Measurements from ENCODE around the gene GMEB2. TPM values are rescaled to one million over a fixed set of nuclear protein-coding genes. Genes with fewer than 3 reads are reported as not detected.

The GMEB2 gene
- total RNA-seq, 1 experiment from 2014 or later, result 21.5 TPM

GRCh38 chr20:63625771-63626423 is 1.0 kb downstream of the GMEB2 start:
- H3K27ac Mint-ChIP-seq (ENCODE audit: unreplicated experiment), result peak overlapping the region; percentile 90
- DNase-seq, result peak; percentile 58 to 62
- Histone ChIP-seq H3K4me1 (peaks cover 18% of the 10 kb centered on the region), H3K36me3 (ENCODE audit: control insufficient read depth, insufficient read depth, low read length) (no peaks in the 10 kb centered on the region), H3K4me3 (ENCODE audit: low read depth, low read length) (peak overlapping the region; percentile 91), H3K27me3 (replicated peaks; ENCODE audit: control insufficient read depth, insufficient read depth, low read length) (no peaks in the 10 kb centered on the region), H3K9me3 (no peaks in the 10 kb centered on the region)
- no peaks in the 10 kb centered on the region for H3K9me3 Mint-ChIP-seq (ENCODE audit: unreplicated experiment)
- H3K27me3 Mint-ChIP-seq (ENCODE audit: insufficient read depth, unreplicated experiment), result no peaks in the 10 kb centered on the region
- ChIA-PET CTCF (interaction anchor here (2.6 kb wide), 1 partner anchor 16 kb away, joined by 19 read pairs; no protein-coding TSS in a partner anchor), POLR2A (no interaction called here)
- no TSS peak for BruUV-seq (replicated peaks)
- TF ChIP-seq, protein P1, sequence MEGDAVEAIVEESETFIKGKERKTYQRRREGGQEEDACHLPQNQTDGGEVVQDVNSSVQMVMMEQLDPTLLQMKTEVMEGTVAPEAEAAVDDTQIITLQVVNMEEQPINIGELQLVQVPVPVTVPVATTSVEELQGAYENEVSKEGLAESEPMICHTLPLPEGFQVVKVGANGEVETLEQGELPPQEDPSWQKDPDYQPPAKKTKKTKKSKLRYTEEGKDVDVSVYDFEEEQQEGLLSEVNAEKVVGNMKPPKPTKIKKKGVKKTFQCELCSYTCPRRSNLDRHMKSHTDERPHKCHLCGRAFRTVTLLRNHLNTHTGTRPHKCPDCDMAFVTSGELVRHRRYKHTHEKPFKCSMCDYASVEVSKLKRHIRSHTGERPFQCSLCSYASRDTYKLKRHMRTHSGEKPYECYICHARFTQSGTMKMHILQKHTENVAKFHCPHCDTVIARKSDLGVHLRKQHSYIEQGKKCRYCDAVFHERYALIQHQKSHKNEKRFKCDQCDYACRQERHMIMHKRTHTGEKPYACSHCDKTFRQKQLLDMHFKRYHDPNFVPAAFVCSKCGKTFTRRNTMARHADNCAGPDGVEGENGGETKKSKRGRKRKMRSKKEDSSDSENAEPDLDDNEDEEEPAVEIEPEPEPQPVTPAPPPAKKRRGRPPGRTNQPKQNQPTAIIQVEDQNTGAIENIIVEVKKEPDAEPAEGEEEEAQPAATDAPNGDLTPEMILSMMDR (IDR thresholded peaks at IDR 0.05; ENCODE audit: insufficient read depth in 1 of 2, low read depth in 1 of 2, low read length in 1 of 2, severe bottlenecking in 1 of 2, unreplicated experiment in 1 of 2), result no peak
- intact Hi-C loops (cut with micrococcal nuclease; ENCODE audit: unreplicated experiment), result loop anchor here (2.0 to 10.0 kb wide), 5 partner anchors 17 to 269 kb away; partner anchors contain the start of genes ABHD16B, DNAJC5, RTEL1 and TPD52L2
- H3K4me1 Mint-ChIP-seq (ENCODE audit: low read depth, unreplicated experiment), result peaks cover 25% of the 10 kb centered on the region
- H3K36me3 Mint-ChIP-seq (ENCODE audit: insufficient read depth, unreplicated experiment), result peaks cover 43% of the 10 kb centered on the region
- peak overlapping the region; percentile 80 for H3K4me3 Mint-ChIP-seq (ENCODE audit: unreplicated experiment)

- Histone ChIP-seq H3K4me1 (peaks cover 16% of the 10 kb centered on the region), H3K9me3 (no peaks in the 10 kb centered on the region), H3K36me3 (ENCODE audit: control insufficient read depth, insufficient read depth, low read length) (no peaks in the 10 kb centered on the region), H3K4me3 (ENCODE audit: low read depth, low read length) (no peak overlapping the region), H3K27me3 (replicated peaks; ENCODE audit: control insufficient read depth, insufficient read depth, low read length) (no peaks in the 10 kb centered on the region)
- POLR2A ChIA-PET, result interaction anchor here (0.6 to 1.0 kb wide), 5 partner anchors 82 to 438 kb away, joined by 3 to 5 read pairs (median 3); partner anchors contain the start of genes ARFRP1, TCEA2, TPD52L2 and ZGPAT
- Mint-ChIP-seq H3K27me3 (ENCODE audit: insufficient read depth, unreplicated experiment) (no peaks in the 10 kb centered on the region), H3K4me3 (ENCODE audit: unreplicated experiment) (no peak overlapping the region), H3K9me3 (ENCODE audit: unreplicated experiment) (no peaks in the 10 kb centered on the region), H3K4me1 (ENCODE audit: low read depth, unreplicated experiment) (peaks cover 25% of the 10 kb centered on the region), H3K27ac (ENCODE audit: unreplicated experiment) (peak overlapping the region; percentile 49), H3K36me3 (ENCODE audit: insufficient read depth, unreplicated experiment) (peaks cover 43% of the 10 kb centered on the region)
- peak; percentile 76 to 82 for DNase-seq
- no TSS peak for BruUV-seq (replicated peaks)
- TF ChIP-seq, protein P1 (IDR thresholded peaks at IDR 0.05; ENCODE audit: insufficient read depth in 1 of 2, low read depth in 1 of 2, low read length in 1 of 2, severe bottlenecking in 1 of 2, unreplicated experiment in 1 of 2), result peak in 1 of 2 experiments; percentile 14
- intact Hi-C loops (cut with micrococcal nuclease; ENCODE audit: unreplicated experiment), result loop anchor here (2.0 to 10.0 kb wide), 3 partner anchors 44 to 270 kb away; partner anchors contain the start of genes ABHD16B, DNAJC5 and TPD52L2
- CTCF ChIA-PET, result interaction anchor here (0.5 to 2.6 kb wide), 8 partner anchors 9 to 438 kb away, joined by 3 to 19 read pairs (median 3); partner anchors contain the start of gene TCEA2
Measured at GRCh38 chr20:63624486-63624885, 2.4 kb downstream of the GMEB2 start.

DNA sequence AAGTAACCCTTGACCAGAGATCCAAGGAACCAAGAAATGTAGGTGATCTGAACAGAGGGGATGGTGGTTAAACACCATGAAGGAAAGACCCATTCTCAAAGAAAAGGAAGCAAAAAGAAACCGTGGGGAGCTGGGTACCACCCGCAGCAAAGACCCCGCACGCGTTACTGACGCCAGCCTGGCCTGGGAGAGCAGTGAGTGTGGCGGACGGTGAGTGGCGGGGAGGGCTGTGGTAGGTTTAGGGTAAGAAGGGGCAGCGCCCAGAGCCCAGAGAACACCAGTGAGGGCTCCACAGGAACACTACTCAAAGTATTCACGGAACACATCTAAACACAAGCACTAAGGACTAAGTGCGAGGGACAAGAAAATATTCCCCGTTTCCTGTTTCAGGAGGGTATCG is 4.2 kb downstream of the GMEB2 start:
- Mint-ChIP-seq H3K36me3 (ENCODE audit: insufficient read depth, unreplicated experiment) (peaks cover 38% of the 10 kb centered on the region), H3K27ac (ENCODE audit: unreplicated experiment) (peak overlapping the region; percentile 33), H3K9me3 (ENCODE audit: unreplicated experiment) (no peaks in the 10 kb centered on the region), H3K27me3 (ENCODE audit: insufficient read depth, unreplicated experiment) (no peaks in the 10 kb centered on the region), H3K4me1 (ENCODE audit: low read depth, unreplicated experiment) (peaks cover 15% of the 10 kb centered on the region), H3K4me3 (ENCODE audit: unreplicated experiment) (no peak overlapping the region)
- POLR2A ChIA-PET, result no interaction called here
- TF ChIP-seq, protein P1 (IDR thresholded peaks at IDR 0.05; ENCODE audit: insufficient read depth in 1 of 2, low read depth in 1 of 2, low read length in 1 of 2, severe bottlenecking in 1 of 2, unreplicated experiment in 1 of 2), result no peak
- CTCF ChIA-PET, result no interaction called here
- DNase-seq, result no peak
- H3K9me3 ChIP-seq, result no peaks in the 10 kb centered on the region
- H3K4me1 ChIP-seq, result peaks cover 14% of the 10 kb centered on the region
- no peak overlapping the region for H3K4me3 ChIP-seq (ENCODE audit: low read depth, low read length)
- intact Hi-C loops (cut with micrococcal nuclease; ENCODE audit: unreplicated experiment), result loop anchor here (10.0 kb wide), 2 partner anchors 242 to 272 kb away; partner anchors contain the start of genes ABHD16B, DNAJC5 and TPD52L2
- H3K36me3 ChIP-seq (ENCODE audit: control insufficient read depth, insufficient read depth, low read length), result 0 out of 2 replicates have a peak, but pooled peaks cover 2% of the 10 kb centered on the region
- H3K27me3 ChIP-seq (replicated peaks; ENCODE audit: control insufficient read depth, insufficient read depth, low read length), result no peaks in the 10 kb centered on the region
- BruUV-seq (replicated peaks), result no TSS peak

Data from Caco-2 (cell line).